Neutrophil (primary cell): ENCODE data around the gene HOXA11.

Source experiments
- H3K27ac ChIP-seq: fragments of 200-600 bp; sonication (generic); 2 replicates; pipeline ENCODE4 v1.5.1; 2016; ENCODE audit warnings: mild to moderate bottlenecking, moderate library complexity
- H3K27me3 ChIP-seq: fragments of 200-600 bp; sonication (generic); 2 replicates; pipeline ENCODE4 v1.6.0; 2016; ENCODE audit warnings: mild to moderate bottlenecking
- H3K36me3 ChIP-seq: fragments of 200-600 bp; sonication (generic); 2 replicates; pipeline ENCODE4 v1.5.1; 2017
- H3K4me1 ChIP-seq, 2 experiments: fragments of 200-600 bp in 1 of 2; sonication (generic) in 1 of 2; 1 replicate in 1 of 2; 2 replicates in 1 of 2; pipeline versions ENCODE4 v1.5.1 to v1.6.1; 2013 to 2016; ENCODE audit warnings: low read depth in 1 of 2, low read length in 1 of 2, mild to moderate bottlenecking in 1 of 2, moderate library complexity in 1 of 2; ENCODE audit not compliant: control insufficient read depth in 1 of 2, insufficient read depth in 1 of 2
- H3K4me3 ChIP-seq, 2 experiments: fragments of 200-600 bp in 1 of 2; sonication (generic) in 1 of 2; 1 replicate in 1 of 2; 2 replicates in 1 of 2; pipeline ENCODE4 v1.5.1; 2013 to 2016; ENCODE audit warnings: low read depth in 1 of 2, low read length in 1 of 2, mild to moderate bottlenecking in 1 of 2, moderate library complexity in 1 of 2
- H3K9me3 ChIP-seq: fragments of 200-600 bp; sonication (generic); 2 replicates; pipeline ENCODE4 v1.5.1; 2016
- TF ChIP-seq, protein P1 (sequence below): fragments of 200-600 bp; sonication (generic); IDR thresholded peaks from 2 replicates; pipeline ENCODE4 v1.5.1; 2016; ENCODE audit warnings: antibody characterized with exemption

HOXA11 gene

GRCh38 chr7:27173956-27174873 lies 10.8 kb downstream of the HOXA11 start, which contains the start of gene HOXA10:
Gene HOXA10 (minus strand): TSS chr7:27174320. CDS start chr7:27174306, 14 bp downstream.
- Histone ChIP-seq H3K27me3 (peaks cover 100% of the 10 kb centered on the region), H3K9me3 (no peaks in the 10 kb centered on the region), H3K36me3 (no peaks in the 10 kb centered on the region), H3K27ac (peak within 1 kb of the TSS; percentile 47), H3K4me1 (peaks cover 26 to 44% of the 10 kb centered on the region in 2 experiments), H3K4me3 (peak within 1 kb of the TSS; percentile 40 to 67)
- TF ChIP-seq, protein P1, sequence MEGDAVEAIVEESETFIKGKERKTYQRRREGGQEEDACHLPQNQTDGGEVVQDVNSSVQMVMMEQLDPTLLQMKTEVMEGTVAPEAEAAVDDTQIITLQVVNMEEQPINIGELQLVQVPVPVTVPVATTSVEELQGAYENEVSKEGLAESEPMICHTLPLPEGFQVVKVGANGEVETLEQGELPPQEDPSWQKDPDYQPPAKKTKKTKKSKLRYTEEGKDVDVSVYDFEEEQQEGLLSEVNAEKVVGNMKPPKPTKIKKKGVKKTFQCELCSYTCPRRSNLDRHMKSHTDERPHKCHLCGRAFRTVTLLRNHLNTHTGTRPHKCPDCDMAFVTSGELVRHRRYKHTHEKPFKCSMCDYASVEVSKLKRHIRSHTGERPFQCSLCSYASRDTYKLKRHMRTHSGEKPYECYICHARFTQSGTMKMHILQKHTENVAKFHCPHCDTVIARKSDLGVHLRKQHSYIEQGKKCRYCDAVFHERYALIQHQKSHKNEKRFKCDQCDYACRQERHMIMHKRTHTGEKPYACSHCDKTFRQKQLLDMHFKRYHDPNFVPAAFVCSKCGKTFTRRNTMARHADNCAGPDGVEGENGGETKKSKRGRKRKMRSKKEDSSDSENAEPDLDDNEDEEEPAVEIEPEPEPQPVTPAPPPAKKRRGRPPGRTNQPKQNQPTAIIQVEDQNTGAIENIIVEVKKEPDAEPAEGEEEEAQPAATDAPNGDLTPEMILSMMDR: no peak

DNA sequence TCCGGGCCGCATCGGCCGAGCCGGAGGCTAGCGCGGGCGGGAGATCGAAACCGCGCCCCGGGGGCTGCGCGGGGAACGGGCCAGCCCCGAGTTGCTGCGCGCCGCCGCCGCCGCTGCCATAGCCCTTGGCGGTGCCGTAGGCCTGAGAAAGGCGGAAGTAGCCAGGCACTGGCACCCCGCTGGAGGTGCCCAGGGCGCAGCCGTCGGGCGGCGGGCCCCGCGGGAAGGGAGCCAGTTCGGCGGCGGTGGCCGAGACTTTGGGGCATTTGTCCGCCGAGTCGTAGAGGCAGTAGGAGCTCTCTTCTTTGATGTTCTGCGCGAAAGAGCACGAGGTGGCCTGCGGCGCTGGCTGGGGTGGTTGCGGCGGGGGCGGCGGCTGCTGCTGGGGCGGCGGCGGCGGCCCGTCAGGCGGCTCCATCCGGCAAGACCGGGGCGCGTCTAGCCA lies 11.5 kb downstream of the HOXA11 start:
- TF ChIP-seq, protein P1: no peak
- Histone ChIP-seq H3K4me1 (peaks cover 26 to 50% of the 10 kb centered on the region in 2 experiments), H3K4me3 (peak overlapping the region; percentile 40 to 67), H3K27ac (peak overlapping the region; percentile 47), H3K9me3 (no peaks in the 10 kb centered on the region), H3K27me3 (peaks cover 100% of the 10 kb centered on the region), H3K36me3 (no peaks in the 10 kb centered on the region)

DNA sequence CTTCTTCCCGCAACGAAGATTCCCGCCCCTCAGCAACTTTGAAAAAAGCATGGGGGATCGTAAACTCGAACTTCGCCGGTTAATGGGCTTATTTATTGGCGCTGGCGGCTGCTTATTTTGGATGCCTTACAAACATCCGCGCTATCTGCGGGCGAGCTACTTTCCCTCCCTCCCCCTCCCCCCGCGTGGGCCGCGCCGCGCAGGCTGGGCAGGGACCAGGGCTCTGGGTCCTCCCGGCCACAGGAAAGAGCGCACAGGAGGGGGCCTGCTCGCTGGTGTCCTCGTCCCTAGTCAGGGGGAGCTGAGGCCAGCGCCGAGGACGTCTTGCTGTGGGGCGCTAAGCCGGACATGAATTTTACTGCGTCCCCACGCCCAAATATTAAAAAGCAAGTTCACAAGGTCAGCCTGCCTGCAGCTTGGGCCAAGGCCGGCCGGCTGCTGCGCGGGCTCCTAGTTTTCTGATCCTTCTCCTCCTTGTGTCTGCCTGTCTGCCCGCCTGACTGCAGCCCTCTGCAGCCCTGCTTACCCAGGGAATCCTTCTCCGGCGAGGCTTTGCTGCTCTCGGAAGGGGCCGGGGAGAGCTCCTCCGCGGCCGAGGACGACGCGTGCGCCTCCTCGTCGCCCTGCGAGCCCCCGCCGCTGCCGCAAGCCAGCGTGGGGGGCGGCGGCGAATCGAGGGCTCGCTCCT lies 12.1 kb downstream of the HOXA11 start:
- H3K4me3 ChIP-seq: peak overlapping the region; percentile 40 to 67
- TF ChIP-seq, protein P1: no peak
- peak overlapping the region; percentile 47 for H3K27ac ChIP-seq
- H3K27me3 ChIP-seq: peaks cover 100% of the 10 kb centered on the region
- H3K36me3 ChIP-seq: no peaks in the 10 kb centered on the region
- peaks cover 26 to 56% of the 10 kb centered on the region in 2 experiments for H3K4me1 ChIP-seq
- H3K9me3 ChIP-seq: no peaks in the 10 kb centered on the region

GRCh38 chr7:27172315-27172774 lies 12.7 kb downstream of the HOXA11 start:
- H3K27me3 ChIP-seq: peaks cover 100% of the 10 kb centered on the region
- peak overlapping the region in 1 of 2 experiments; percentile 67 for H3K4me3 ChIP-seq
- no peak overlapping the region for H3K27ac ChIP-seq
- H3K9me3 ChIP-seq: no peaks in the 10 kb centered on the region
- peaks cover 26 to 58% of the 10 kb centered on the region in 2 experiments for H3K4me1 ChIP-seq
- no peaks in the 10 kb centered on the region for H3K36me3 ChIP-seq
- TF ChIP-seq, protein P1: no peak

GRCh38 chr7:27171637-27172314 lies 13.3 kb downstream of the HOXA11 start:
- peak overlapping the region in 1 of 2 experiments; percentile 15 for H3K4me3 ChIP-seq

More at GRCh38 chr7:27171637-27172314, 13.3 kb downstream of the HOXA11 start:
- TF ChIP-seq, protein P1: no peak
- Histone ChIP-seq H3K36me3 (no peaks in the 10 kb centered on the region), H3K27ac (no peak overlapping the region), H3K9me3 (no peaks in the 10 kb centered on the region), H3K4me1 (peaks cover 29 to 64% of the 10 kb centered on the region in 2 experiments), H3K27me3 (peaks cover 100% of the 10 kb centered on the region)
